HFF-Myc (cell line): ENCODE results near the gene ZNF521.

Experiments
- DNase-seq: peaks from one replicate; pipeline ENCODE4 v3.0.0-alpha.2; 2011; ENCODE audit warnings: low read depth; ENCODE audit errors: extremely low read depth
- H3K4me3 ChIP-seq: replicated peaks from 2 replicates; pipeline ENCODE4 v1.5.1; 2011; ENCODE audit warnings: low read depth, mild to moderate bottlenecking, control low read depth, low read length
- CTCF ChIP-seq: IDR thresholded peaks from 2 replicates; pipeline ENCODE4 v1.5.1; 2012; ENCODE audit warnings: mild to moderate bottlenecking, low read depth, low read length, control low read depth; ENCODE audit errors: missing control alignments

The ZNF521 gene

GRCh38 chr18:25058521-25058920 lies 293.4 kb downstream of the ZNF521 start:
- no peak for DNase-seq
- no peak overlapping the region for H3K4me3 ChIP-seq
- no peak for TF ChIP-seq CTCF

- no peak for DNase-seq
- no peak overlapping the region for H3K4me3 ChIP-seq
- no peak for TF ChIP-seq CTCF
Observed at GRCh38 chr18:25057491-25058050, 294.4 kb downstream of the ZNF521 start.

GRCh38 chr18:25056429-25056828 lies 295.5 kb downstream of the ZNF521 start:
- no peak for DNase-seq
- no peak for TF ChIP-seq CTCF
- H3K4me3 ChIP-seq, result no peak overlapping the region

GRCh38 chr18:25055076-25055475 lies 296.9 kb downstream of the ZNF521 start:
- DNase-seq, result peak; percentile 14
- no peak for TF ChIP-seq CTCF
- H3K4me3 ChIP-seq, result no peak overlapping the region

GRCh38 chr18:25053466-25053865 lies 298.5 kb downstream of the ZNF521 start:
- TF ChIP-seq CTCF, result no peak
- no peak overlapping the region for H3K4me3 ChIP-seq
- no peak for DNase-seq

- no peak for TF ChIP-seq CTCF
- no peak overlapping the region for H3K4me3 ChIP-seq
- DNase-seq, result no peak
Observed at GRCh38 chr18:25052511-25052921, 299.4 kb downstream of the ZNF521 start.

- no peak for DNase-seq
- H3K4me3 ChIP-seq, result no peak overlapping the region
- no peak for TF ChIP-seq CTCF
Observed at GRCh38 chr18:25050605-25051004, 301.4 kb downstream of the ZNF521 start.
